Mesendoderm (in vitro differentiated cells): ENCODE data around the gene ERGIC1.
A peak's percentile ranks its signal among the peaks of the same experiment; 100 is the strongest.

Experiments
- DNase-seq: peaks from one replicate; pipeline ENCODE4 v3.0.0; 2013
- H2AK5ac ChIP-seq: 2 replicates; pipeline ENCODE4 v1.6.1; 2013; ENCODE audit warnings: low read length, inconsistent platforms
- H2BK120ac ChIP-seq: 2 replicates; pipeline ENCODE4 v1.6.1; 2013; ENCODE audit warnings: low read depth, mild to moderate bottlenecking, low read length, moderate library complexity, mixed read lengths
- H2BK15ac ChIP-seq: replicated peaks from 2 replicates; pipeline ENCODE4 v1.6.1; 2013; ENCODE audit warnings: low read depth, mild to moderate bottlenecking, moderate library complexity
- H2BK5ac ChIP-seq: 2 replicates; pipeline ENCODE4 v1.6.1; 2013; ENCODE audit warnings: low read length, inconsistent platforms
- H3K18ac ChIP-seq: 2 replicates; pipeline ENCODE4 v1.6.1; 2013; ENCODE audit warnings: mild to moderate bottlenecking, low read length, mixed read lengths
- H3K23ac ChIP-seq: one replicate; pipeline ENCODE4 v1.6.1; 2013; ENCODE audit warnings: low read length
- H3K27ac ChIP-seq: 2 replicates; pipeline ENCODE4 v1.5.1; 2013; ENCODE audit warnings: low read depth, mild to moderate bottlenecking, inconsistent platforms, low read length, moderate library complexity
- H3K27me3 ChIP-seq: 2 replicates; pipeline ENCODE4 v1.6.1; 2013; ENCODE audit warnings: low read length, control low read depth, mild to moderate bottlenecking, inconsistent platforms; ENCODE audit not compliant: insufficient read depth, poor library complexity
- H3K36me3 ChIP-seq: 2 replicates; pipeline ENCODE4 v1.6.1; 2013; ENCODE audit warnings: low read length, inconsistent platforms; ENCODE audit not compliant: control insufficient read depth, insufficient read depth
- H3K4ac ChIP-seq: one replicate; pipeline ENCODE4 v1.6.1; 2013; ENCODE audit warnings: low read depth, mild to moderate bottlenecking, low read length, moderate library complexity
- H3K4me1 ChIP-seq: 2 replicates; pipeline ENCODE4 v1.6.1; 2013; ENCODE audit warnings: low read depth, low read length, inconsistent platforms; ENCODE audit not compliant: control insufficient read depth
- H3K4me2 ChIP-seq: 2 replicates; pipeline ENCODE4 v1.6.1; 2013; ENCODE audit warnings: low read length
- H3K4me3 ChIP-seq: 2 replicates; pipeline ENCODE4 v1.5.1; 2013; ENCODE audit warnings: mild to moderate bottlenecking, low read length
- H3K56ac ChIP-seq: one replicate; pipeline ENCODE4 v1.6.1; 2013; ENCODE audit warnings: low read length
- H3K79me1 ChIP-seq: 2 replicates; pipeline ENCODE4 v1.6.1; 2013; ENCODE audit warnings: low read length, inconsistent platforms
- H3K79me2 ChIP-seq: 2 replicates; pipeline ENCODE4 v1.6.1; 2013; ENCODE audit warnings: mild to moderate bottlenecking, low read length; ENCODE audit not compliant: control insufficient read depth, insufficient read depth
- H3K9ac ChIP-seq: 2 replicates; pipeline ENCODE4 v1.6.1; 2013; ENCODE audit warnings: low read length, inconsistent platforms
- H4K5ac ChIP-seq: one replicate; pipeline ENCODE4 v1.6.1; 2013; ENCODE audit warnings: low read length
- H4K8ac ChIP-seq: one replicate; pipeline ENCODE4 v1.6.1; 2013; ENCODE audit warnings: low read depth, mild to moderate bottlenecking, control low read depth, low read length, moderate library complexity
- WGBS: extraction: QIAGEN DNeasy Blood & Tissue Kit; methylation state at CpG from one replicate; pipeline ENCODE4 v1.1.7; 2013; ENCODE audit warnings: low lambda C conversion rate, missing lambda C conversion rate; ENCODE audit not compliant: insufficient coverage; ENCODE audit errors: extremely low coverage; 5-methylcytosine and 5-hydroxymethylcytosine counted together

ERGIC1 gene

GRCh38 chr5:172949426-172949825 is 115.4 kb downstream of the ERGIC1 start:
- Histone ChIP-seq H3K4me1 (no peaks in the 10 kb centered on the region), H2BK5ac (no peak overlapping the region), H3K18ac (no peak overlapping the region), H3K79me1 (no peaks in the 10 kb centered on the region), H3K4ac (no peak overlapping the region), H3K9ac (no peak overlapping the region), H3K56ac (no peak overlapping the region), H3K36me3 (no peaks in the 10 kb centered on the region), H2BK120ac (no peak overlapping the region), H4K8ac (no peak overlapping the region), H3K27ac (no peak overlapping the region), H3K23ac (no peak overlapping the region), H2AK5ac (no peak overlapping the region), H3K27me3 (no peaks in the 10 kb centered on the region), H2BK15ac (no peak overlapping the region), H4K5ac (no peak overlapping the region), H3K4me2 (no peak overlapping the region), H3K79me2 (no peaks in the 10 kb centered on the region), H3K4me3 (no peak overlapping the region)
- DNase-seq: no peak
- WGBS: no CpG with 5 or more reads among the region's 3 CpGs

- Histone ChIP-seq H3K27ac (no peak overlapping the region), H3K4ac (no peak overlapping the region), H3K18ac (no peak overlapping the region), H3K4me1 (no peaks in the 10 kb centered on the region), H2BK120ac (no peak overlapping the region), H4K8ac (no peak overlapping the region), H3K23ac (no peak overlapping the region), H3K36me3 (no peaks in the 10 kb centered on the region), H3K27me3 (no peaks in the 10 kb centered on the region), H3K4me2 (no peak overlapping the region), H3K4me3 (no peak overlapping the region), H2AK5ac (no peak overlapping the region), H3K79me1 (no peaks in the 10 kb centered on the region), H2BK5ac (no peak overlapping the region), H3K9ac (no peak overlapping the region), H4K5ac (no peak overlapping the region), H3K56ac (no peak overlapping the region), H3K79me2 (no peaks in the 10 kb centered on the region), H2BK15ac (no peak overlapping the region)
- WGBS: no CpG with 5 or more reads among the region's 12 CpGs
- no peak for DNase-seq
Measured at GRCh38 chr5:172950176-172950965, 116.3 kb downstream of the ERGIC1 start.

DNA sequence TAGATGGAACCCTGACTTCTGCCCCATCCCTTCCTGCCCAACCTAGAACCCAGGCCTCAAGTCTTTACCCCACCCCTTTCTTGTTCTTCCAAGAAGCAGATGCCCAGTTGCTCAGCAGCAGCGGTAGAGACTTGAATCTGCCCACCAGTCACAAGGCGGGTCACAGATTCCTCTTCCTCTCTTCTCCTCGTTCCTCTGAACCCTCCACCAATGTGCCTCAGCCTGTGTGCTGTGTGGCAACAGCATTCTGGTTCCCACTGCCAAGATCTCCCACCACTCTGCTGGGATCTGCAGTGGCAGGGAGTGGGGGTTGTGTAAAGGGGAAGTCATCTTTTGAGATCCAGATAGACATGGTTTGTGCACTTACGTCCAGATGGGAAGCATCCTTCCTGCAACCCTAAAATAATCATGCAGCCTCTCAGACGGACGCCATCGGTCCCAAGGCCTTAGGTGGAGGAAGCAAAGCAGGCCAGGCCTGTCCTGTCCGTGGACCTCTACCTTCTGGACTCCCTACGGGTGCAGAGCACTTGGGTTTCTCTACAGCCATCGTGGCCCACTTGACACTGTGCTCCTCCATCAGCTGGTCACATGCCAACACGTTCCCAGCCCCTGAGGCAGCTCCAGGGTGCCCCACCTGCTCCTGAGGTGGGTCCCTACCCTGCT is 117.5 kb downstream of the ERGIC1 start:
- Histone ChIP-seq H3K9ac (no peak overlapping the region), H4K8ac (no peak overlapping the region), H3K4me1 (no peaks in the 10 kb centered on the region), H3K56ac (no peak overlapping the region), H4K5ac (no peak overlapping the region), H3K27me3 (no peaks in the 10 kb centered on the region), H2BK120ac (no peak overlapping the region), H2BK5ac (no peak overlapping the region), H3K79me2 (no peaks in the 10 kb centered on the region), H3K4me2 (no peak overlapping the region), H3K18ac (no peak overlapping the region), H2AK5ac (no peak overlapping the region), H3K36me3 (no peaks in the 10 kb centered on the region), H3K23ac (no peak overlapping the region), H3K4ac (no peak overlapping the region), H3K79me1 (no peaks in the 10 kb centered on the region), H3K4me3 (no peak overlapping the region), H3K27ac (no peak overlapping the region), H2BK15ac (no peak overlapping the region)
- DNase-seq: no peak
- WGBS: no CpG with 5 or more reads among the region's 11 CpGs

DNA sequence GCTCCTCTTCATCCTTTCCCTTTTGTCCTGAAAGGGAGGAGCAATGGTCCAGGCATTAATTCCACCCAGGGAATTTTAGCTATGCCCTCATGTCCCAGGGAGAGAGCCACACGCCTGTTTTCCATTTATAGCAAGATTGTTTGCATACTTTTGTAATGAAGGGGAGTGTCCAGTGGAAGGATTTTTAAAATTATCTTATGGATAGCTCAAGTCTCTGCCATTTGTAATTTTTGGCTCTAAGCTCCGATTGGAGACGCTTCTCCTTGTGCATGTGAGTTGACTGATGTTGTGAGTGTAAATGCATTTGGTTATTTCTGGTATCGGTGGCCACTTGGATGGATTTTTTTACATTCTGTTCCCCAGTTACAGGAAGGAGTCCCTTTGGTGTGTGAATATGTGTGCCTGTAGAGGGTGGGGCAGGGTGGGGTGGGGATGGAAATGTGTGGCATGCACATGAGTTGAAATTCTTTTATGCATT is 118.0 kb downstream of the ERGIC1 start:
- H2BK5ac ChIP-seq: no peak overlapping the region
- no peak overlapping the region for H4K8ac ChIP-seq
- H3K4me3 ChIP-seq: no peak overlapping the region
- no peaks in the 10 kb centered on the region for H3K27me3 ChIP-seq
- no peak overlapping the region for H4K5ac ChIP-seq
- H2BK15ac ChIP-seq: no peak overlapping the region
- H3K27ac ChIP-seq: no peak overlapping the region
- H3K23ac ChIP-seq: no peak overlapping the region
- H3K9ac ChIP-seq: no peak overlapping the region
- H3K36me3 ChIP-seq: no peaks in the 10 kb centered on the region
- no peaks in the 10 kb centered on the region for H3K79me1 ChIP-seq
- H3K4me1 ChIP-seq: no peaks in the 10 kb centered on the region
- H3K79me2 ChIP-seq: no peaks in the 10 kb centered on the region
- H2BK120ac ChIP-seq: no peak overlapping the region
- DNase-seq: peak; percentile 42
- no peak overlapping the region for H3K4me2 ChIP-seq
- H3K56ac ChIP-seq: no peak overlapping the region
- H2AK5ac ChIP-seq: no peak overlapping the region
- no peak overlapping the region for H3K4ac ChIP-seq
- H3K18ac ChIP-seq: no peak overlapping the region
- WGBS: no CpG with 5 or more reads among the region's 4 CpGs

- WGBS: no CpG with 5 or more reads among the region's 15 CpGs
- H3K4me2 ChIP-seq: no peak overlapping the region
- no peak overlapping the region for H2BK15ac ChIP-seq
- no peak for DNase-seq
- H3K79me2 ChIP-seq: no peaks in the 10 kb centered on the region
- no peaks in the 10 kb centered on the region for H3K27me3 ChIP-seq
- no peak overlapping the region for H3K4me3 ChIP-seq
- H4K5ac ChIP-seq: no peak overlapping the region
- no peak overlapping the region for H3K56ac ChIP-seq
- no peak overlapping the region for H3K27ac ChIP-seq
- H3K79me1 ChIP-seq: no peaks in the 10 kb centered on the region
- H2BK120ac ChIP-seq: no peak overlapping the region
- H3K23ac ChIP-seq: no peak overlapping the region
- no peak overlapping the region for H2BK5ac ChIP-seq
- no peak overlapping the region for H3K9ac ChIP-seq
- H3K4ac ChIP-seq: no peak overlapping the region
- no peak overlapping the region for H4K8ac ChIP-seq
- no peaks in the 10 kb centered on the region for H3K36me3 ChIP-seq
- no peak overlapping the region for H2AK5ac ChIP-seq
- no peak overlapping the region for H3K18ac ChIP-seq
- no peaks in the 10 kb centered on the region for H3K4me1 ChIP-seq
Measured at GRCh38 chr5:172953776-172954675, 120.0 kb downstream of the ERGIC1 start.
